NOMO-1 treated with DMSO at 0.1 percent for 48 hours (cell line): ENCODE data around the gene EXOC3L4.
A peak's percentile ranks its signal among the peaks of the same experiment; 100 is the strongest.
"Not testable (repeated sequence)": the region's sequence is repeated elsewhere in the genome, so short reads cannot be mapped to it uniquely, and the experiment has no call there.

Experiments used
- DNase-seq: peaks from one replicate; lab custom pipeline; 2025; ENCODE audit not compliant: unreplicated experiment; lab: John Stamatoyannopoulos, UW

The EXOC3L4 gene

DNA sequence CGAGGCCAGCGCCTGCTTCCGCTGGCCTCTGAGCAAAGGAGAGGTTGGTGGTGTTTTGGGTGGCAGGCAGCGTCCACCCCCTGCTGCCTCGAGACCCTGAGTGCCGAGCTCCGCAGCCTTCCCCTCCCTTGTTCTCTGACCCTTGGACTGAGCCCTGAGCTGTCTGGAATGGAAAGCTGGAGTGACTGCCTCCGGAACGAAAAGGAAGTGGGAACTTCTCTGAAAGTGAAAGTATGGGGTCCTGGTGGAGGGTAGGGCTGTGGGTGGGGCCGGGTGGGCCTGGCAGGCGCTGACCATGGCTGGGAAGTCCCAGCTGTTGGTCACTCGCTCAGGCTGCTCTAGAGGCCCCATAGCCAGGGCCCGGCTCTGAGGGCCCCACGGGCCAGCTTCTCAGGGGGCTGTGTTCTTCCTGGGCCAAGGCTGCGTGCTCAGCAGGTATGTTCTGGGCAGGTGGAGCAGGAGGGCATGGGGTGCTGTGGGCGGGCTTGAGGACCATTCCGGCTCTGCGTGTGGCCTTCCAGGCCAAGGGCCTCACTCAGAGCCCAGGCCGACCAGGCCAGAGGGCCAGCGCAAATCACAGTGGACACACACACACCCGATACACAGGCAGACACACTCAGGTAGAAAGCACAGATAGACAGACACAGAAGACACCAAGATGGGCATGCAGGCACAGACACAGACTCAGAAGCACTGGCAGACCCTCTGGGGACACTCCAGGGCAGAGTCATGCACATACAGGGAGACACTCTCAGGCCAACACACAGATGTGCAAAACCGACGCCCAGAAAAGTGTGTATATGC lies at the start of gene EXOC3L4:
TSS of gene EXOC3L4 (plus strand) at position 320 of the 804 bp plus-strand sequence. CDS start 5,495 bp downstream, outside the sequence.
- no peak for DNase-seq

GRCh38 chr14:103045371-103045869 lies 49.1 kb upstream of the EXOC3L4 start:
- DNase-seq, result peak; percentile 7

DNA sequence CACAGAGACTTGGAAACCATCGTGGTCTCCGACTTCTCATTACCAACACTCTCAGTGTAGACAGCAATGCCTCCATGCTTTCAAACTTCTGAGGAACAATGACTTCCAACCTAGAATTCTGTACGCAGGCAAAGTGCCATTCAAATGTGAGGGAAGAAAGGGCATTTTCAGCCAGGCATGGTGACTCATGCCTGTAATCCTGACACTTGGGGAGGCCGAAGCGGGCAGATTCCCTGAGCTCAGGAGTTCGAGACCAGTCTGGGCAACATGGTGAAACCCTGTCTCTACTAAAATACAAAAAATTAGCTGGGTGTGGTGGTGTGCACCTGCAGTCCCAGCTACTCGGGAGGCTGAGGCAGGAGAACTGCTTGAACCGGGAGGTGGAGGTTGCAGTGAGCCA lies 47.1 kb upstream of the EXOC3L4 start:
- DNase-seq, result not testable (repeated sequence)

DNA sequence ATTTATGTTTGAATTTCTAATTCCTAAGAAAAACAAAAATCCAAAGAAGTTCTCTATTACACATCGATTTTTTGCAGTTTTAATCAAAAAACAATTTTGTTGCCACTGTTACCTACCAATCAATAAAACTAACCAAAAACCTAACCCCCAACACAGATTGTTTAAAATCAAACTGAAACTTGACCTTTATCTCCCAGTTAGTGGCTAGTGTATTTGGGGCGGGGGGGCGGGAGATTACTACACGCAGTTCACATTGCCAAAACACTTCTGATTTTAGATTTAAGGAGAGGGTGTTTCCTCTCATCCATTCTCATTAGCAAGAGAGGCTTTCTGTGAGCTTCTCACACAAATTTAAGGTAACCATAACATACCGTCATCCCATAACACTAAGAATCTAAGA lies 43.6 kb upstream of the EXOC3L4 start:
- DNase-seq, result no peak

GRCh38 chr14:103052407-103052806 lies 42.1 kb upstream of the EXOC3L4 start:
- DNase-seq, result peak; percentile 60

DNA sequence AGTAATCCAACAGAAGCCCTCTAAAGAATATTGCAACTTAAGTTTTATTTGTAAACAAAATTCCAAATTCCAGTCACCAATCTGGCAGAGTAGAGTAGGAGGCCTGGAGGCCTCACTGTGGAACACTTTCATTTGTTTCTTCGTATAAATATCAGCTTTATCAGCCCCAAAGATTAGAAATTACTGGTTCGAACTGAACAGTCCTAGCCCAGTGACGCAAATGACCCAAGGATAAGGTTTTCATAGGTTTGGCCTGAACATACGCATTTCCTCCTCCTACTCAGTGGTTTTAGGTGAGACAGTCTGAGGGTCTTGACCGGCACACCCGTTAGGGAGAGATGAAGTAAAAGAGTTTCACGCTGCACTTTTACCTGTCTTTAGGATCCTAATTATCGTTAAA lies 38.8 kb upstream of the EXOC3L4 start:
- no peak for DNase-seq

DNA sequence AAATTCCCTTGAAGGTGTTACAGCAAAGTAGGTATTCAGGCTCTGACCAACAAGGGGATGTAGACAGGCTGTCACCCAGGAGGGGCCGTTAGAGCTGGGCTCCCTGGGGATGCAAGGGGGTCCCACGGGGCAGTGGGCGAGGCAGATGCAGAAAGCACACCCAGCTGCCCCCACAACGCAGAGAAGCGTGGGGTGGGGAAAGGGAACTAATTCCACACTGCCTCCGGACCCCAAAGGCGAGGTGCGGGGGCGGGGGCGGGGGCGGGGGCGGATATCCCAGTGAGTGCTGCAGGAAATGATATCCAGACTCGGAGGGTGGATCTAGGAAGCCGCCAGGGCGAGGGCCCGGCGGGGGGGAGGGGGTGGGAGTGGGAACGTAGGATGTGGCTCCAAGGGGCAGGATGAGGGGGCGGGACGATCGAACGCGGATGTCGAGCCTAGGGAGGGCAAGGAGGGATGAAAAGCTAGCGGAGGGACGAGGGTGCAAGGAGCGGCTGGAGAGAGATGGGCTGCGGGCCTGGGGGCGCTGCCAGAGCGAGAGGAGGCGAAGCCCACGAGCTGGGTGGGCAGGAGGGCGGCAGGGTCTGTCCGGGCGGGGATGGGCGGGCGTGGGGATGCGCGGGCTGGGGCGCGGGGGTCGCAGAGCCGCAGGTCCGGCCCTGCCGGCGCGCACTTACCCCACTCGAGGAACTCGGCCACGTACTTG lies 38.0 kb upstream of the EXOC3L4 start:
- no peak for DNase-seq

DNA sequence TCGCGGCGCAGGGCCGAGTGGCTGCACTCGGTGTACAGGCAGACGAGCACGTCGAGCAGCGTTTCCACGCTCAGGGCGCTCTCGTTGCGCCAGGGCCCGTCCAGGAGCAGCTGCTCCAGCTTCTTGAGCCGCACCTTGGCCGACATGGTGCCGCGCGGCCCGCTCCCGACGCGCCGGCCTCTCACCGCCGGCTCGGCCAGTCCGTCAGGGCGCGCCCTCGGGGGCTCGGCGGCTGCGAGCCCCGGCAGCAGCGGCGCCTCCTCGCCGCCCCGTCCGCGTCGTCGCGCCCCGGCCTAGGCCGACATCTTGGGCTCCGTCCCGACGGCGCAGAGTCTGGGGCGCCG lies 37.5 kb upstream of the EXOC3L4 start:
- no peak for DNase-seq

- peak; percentile 64 for DNase-seq
Observed at GRCh38 chr14:103057372-103058163, 37.0 kb upstream of the EXOC3L4 start, which contains the start of gene CDC42BPB. Gene CDC42BPB (minus strand): TSS chr14:103057549. CDS start chr14:103057173, 376 bp downstream.

DNA sequence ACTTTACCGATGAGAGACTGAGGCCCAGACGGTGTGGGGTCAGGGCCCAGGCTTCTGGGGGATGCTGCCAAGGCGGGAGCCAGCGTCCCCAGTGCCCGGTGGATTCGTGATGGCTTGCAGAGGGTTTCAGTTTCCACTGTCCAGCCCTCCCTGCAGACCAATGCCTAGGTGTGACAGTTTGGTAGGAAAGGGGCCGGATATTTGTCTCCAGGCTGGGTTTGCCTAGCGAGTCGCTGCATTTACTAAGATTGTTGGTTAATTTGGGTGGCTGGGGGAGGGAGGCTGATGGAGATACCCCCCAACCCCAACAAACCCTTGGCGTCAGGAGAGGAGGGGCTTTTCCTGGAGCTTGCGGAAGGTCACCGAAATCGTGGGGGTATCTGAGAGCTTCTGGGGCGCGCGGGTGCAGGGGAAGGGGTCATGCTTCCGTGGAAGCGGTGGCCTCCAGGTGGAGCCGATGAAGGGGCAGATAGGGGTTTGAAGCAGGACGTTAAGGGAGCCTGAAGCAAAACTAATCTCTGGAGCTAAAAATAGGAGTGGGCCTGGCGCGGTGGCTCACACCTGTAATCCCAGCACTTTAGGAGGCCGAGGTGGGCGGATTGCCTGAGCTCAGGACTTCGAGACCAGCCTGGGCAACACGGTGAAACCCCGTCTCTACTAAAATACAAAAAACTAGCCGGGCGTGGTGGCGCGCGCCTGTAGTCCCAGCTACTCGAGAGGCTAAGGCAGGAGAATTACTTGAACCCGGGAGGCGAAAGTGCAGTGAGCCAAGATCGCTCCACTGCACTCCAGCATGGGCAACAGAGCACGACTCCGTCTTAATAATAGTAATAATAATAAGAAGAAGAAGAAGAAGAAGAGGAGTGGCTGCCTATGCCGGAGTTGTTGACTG lies 36.1 kb upstream of the EXOC3L4 start:
- no peak for DNase-seq

DNA sequence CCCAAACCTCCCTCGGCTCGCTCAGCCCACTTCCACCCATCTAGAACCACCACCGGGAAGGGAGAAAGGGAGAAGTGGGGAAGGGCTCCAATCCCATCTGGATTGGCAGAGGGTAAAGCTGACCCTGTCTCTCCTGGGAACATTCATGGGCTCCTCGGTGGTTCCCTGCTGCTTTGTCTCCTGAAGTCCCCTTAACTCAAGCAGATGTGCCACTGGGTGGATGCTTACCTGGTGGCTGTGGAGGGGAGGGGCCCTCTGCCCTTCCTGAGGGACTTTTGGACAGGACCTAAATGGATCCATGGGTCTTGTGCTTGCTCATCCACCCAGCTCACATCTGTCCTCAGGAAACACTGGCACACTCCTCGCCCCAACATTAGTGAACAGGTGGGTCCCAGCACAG lies 35.0 kb upstream of the EXOC3L4 start:
- DNase-seq, result no peak

DNA sequence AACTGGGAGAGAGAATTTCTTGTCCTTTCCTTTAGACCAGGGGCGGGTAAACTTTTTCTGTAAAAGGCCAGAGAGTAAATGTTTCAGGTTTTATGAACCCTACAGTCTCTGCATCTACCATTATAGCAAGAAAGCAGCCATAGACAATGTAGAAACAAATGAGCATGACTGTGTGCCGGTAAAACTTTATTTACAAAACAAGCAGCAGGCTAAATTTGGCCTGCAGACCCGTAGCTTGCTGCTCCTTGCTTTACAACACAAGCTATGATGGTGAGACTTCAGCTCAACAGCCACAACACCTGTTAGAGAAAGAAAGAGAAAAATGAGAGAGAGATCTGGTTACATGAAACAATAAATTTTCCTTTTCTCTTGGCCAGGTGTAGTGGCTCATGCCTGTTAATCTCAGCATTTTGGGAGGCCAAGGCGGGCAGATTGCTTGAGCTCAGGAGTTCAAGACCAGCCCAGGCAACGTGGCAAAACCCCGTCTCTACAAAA lies 33.0 kb upstream of the EXOC3L4 start:
- no peak for DNase-seq

- DNase-seq, result no peak
Observed at GRCh38 chr14:103064436-103064835, 30.1 kb upstream of the EXOC3L4 start.

DNA sequence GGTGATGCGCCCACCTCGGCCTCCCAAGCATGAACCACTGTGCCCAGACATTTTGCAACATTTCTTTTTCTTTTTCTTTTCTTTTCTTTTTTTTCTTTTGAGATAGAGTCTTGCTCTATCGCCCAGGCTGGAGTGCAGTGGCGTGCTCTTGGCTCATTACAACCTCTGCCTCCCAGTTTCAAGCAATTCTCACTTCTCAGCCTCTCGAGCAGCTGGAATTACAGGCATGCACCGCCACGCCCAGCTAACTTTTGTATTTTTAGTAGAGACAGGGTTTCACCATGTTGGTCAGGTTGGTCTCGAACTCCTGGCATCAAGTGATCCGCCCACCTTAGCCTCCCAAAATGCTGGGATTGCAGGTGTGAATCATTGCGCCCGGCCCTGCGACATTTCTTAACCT lies 29.5 kb upstream of the EXOC3L4 start:
- no peak for DNase-seq

DNA sequence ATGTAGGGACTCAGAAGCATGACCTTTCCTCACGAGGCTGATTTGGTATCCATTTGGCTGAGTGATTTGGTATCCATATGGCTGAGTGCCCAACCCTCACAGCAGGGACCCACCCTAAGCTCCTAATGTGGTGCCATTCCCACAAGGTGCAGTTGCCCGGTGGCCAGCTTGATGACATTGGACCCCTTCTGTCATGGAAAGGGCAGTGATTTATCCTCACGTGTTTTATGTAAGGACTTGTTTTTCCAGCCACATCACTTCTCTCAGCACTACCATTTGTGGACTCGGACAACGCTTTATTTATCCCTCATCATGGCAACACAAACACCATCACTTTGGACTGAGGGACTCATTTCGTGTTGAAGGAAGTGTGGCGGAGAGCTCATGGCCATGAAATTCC lies 28.7 kb upstream of the EXOC3L4 start:
- no peak for DNase-seq

DNA sequence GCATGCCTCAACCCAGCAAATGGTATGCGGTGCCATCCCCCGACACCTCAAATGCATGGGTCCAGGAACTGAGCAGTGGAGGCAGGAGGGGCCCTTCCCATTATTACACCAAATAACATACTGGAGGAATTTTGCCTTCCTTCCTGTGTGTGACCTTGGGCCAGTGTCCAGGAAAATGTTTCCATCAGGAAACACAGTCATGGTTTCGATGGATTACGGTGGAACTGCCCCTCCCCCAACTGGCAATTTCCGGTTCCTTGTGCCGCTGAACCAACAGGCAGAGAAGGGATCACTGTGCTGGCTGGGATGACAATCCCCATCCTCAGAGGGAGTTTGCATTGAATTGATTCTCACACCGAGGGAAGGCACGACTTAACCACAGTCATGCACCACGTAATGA lies 28.1 kb upstream of the EXOC3L4 start:
- DNase-seq, result no peak

DNA sequence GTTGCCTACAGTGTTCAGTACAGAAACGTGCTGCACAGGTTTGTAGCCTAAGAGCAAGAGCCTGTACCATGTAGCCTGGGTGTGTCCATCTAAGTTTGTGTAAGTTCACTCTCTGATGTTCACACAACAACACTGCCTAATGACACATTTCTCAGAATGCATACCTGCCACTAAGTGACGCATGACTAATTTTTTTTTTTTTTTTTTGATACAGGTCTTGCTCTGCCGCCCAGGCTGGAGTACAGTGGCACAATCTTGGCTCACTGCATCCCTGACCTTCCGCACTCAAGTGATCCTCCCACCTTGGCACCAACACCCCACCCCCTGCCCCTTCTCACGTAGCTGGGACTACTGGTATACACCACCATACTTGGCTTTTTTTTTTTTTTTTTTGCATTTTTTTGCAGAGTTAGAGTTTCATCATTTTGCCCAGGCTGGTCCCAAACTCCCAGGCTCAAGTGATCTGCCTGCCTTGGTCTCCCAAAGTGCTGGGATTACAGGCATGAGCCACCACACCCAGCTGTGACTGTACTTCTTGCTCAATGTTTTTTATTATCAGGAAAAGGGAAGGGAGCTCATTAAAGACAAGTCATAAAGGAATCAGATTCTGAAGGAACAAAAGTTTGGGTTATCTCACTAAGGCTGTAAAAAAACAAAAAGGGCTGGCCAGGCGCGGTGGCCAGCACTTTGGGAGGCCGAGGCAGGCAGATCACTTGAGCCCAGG lies 27.1 kb upstream of the EXOC3L4 start:
- no peak for DNase-seq

- DNase-seq, result no peak
Observed at GRCh38 chr14:103068351-103069073, 26.0 kb upstream of the EXOC3L4 start.
